ENCODE data around the gene KIF6. TPM values are rescaled to one million over a fixed set of nuclear protein-coding genes. Genes with fewer than 3 reads are reported as not detected.

The KIF6 gene
- total and polyA plus RNA-seq, 4 donors: 1.1 to 7.8 (median 4.5) TPM

DNA sequence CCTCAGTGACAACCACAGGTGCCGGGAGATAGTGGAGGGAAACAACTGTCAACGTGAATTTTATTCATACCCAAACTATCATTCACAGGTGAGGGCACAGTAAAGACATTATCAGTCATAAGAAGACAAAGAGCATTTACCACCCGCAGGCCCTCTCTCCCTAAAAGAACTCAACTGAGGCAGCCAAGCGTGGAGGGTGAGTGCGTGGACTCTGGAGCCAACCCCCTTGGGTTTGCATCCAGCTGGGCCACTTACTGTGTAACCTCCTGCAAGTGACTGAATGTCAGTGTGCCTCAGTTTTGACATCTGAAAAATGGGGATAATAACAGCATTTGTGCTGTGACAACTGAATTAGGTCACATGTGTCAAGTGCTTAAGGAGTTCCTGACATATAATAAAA lies 332.1 kb downstream of the KIF6 start:
- H3K9me3 ChIP-seq (ENCODE audit: control insufficient read depth in 4 of 4, insufficient read depth in 3 of 4, low read length in 3 of 4): peaks cover 0 to 1% (median 0%) of the 10 kb centered on the region in 4 donors
- H3K27me3 ChIP-seq (ENCODE audit: control insufficient read depth in 3 of 3, insufficient read depth in 3 of 3, low read length in 2 of 3): peaks cover 0 to 2% (median 0%) of the 10 kb centered on the region in 3 donors
- DNase-seq (no peak), ATAC-seq (ENCODE audit: insufficient read depth, low FRiP score) (no peak)
- H3K4me1 ChIP-seq (ENCODE audit: control insufficient read depth in 5 of 5, insufficient read depth in 5 of 5, low read length in 5 of 5): peaks cover 0 to 10% (median 0%) of the 10 kb centered on the region in 5 donors
- TF ChIP-seq, protein P1, sequence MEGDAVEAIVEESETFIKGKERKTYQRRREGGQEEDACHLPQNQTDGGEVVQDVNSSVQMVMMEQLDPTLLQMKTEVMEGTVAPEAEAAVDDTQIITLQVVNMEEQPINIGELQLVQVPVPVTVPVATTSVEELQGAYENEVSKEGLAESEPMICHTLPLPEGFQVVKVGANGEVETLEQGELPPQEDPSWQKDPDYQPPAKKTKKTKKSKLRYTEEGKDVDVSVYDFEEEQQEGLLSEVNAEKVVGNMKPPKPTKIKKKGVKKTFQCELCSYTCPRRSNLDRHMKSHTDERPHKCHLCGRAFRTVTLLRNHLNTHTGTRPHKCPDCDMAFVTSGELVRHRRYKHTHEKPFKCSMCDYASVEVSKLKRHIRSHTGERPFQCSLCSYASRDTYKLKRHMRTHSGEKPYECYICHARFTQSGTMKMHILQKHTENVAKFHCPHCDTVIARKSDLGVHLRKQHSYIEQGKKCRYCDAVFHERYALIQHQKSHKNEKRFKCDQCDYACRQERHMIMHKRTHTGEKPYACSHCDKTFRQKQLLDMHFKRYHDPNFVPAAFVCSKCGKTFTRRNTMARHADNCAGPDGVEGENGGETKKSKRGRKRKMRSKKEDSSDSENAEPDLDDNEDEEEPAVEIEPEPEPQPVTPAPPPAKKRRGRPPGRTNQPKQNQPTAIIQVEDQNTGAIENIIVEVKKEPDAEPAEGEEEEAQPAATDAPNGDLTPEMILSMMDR (IDR thresholded peaks at IDR 0.05; ENCODE audit: control extremely low read depth, extremely low read depth): no peak
- H3K36me3 ChIP-seq (ENCODE audit: control insufficient read depth in 4 of 4, insufficient read depth in 4 of 4, low read length in 4 of 4): no peaks in the 10 kb centered on the region
- H3K9ac ChIP-seq (ENCODE audit: insufficient read depth in 1 of 2, low read length in 2 of 2): no peak overlapping the region
- WGBS, 2 donors: 85 to 88% methylated on average over 5 of the region's 5 CpGs
- no peak overlapping the region for H3K4me3 ChIP-seq
- H3K27ac ChIP-seq (ENCODE audit: low read depth in 1 of 2, low read length in 1 of 2): no peak overlapping the region

GRCh38 chr6:39391182-39391581 lies 334.0 kb downstream of the KIF6 start:
- 92 to 93% methylated on average over 8 of the region's 8 CpGs for WGBS, 2 donors
- TF ChIP-seq, protein P1 (IDR thresholded peaks at IDR 0.05; ENCODE audit: control extremely low read depth, extremely low read depth): no peak

DNA sequence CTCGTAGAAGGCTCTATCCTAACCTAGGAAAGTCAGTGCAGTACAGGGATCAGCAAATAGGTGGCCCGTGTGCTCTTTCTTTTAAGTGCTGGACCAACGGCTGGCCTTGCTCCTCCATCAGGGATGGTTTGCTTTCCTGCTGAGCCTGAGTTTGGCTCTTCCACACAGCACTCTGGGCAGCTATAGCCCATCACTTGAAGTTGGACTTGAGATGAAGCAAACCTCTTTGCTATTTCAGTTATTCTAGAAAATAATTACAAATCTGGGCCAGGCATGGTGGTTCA lies 335.8 kb downstream of the KIF6 start:
- Histone ChIP-seq H3K9me3 (ENCODE audit: control insufficient read depth in 4 of 4, insufficient read depth in 3 of 4, low read length in 3 of 4) (peaks cover 0 to 1% (median 0%) of the 10 kb centered on the region in 4 donors), H3K4me1 (ENCODE audit: control insufficient read depth in 5 of 5, insufficient read depth in 5 of 5, low read length in 5 of 5) (peaks cover 0 to 18% (median 0%) of the 10 kb centered on the region in 5 donors), H3K9ac (ENCODE audit: insufficient read depth in 1 of 2, low read length in 2 of 2) (no peak overlapping the region), H3K27ac (ENCODE audit: low read depth in 1 of 2, low read length in 1 of 2) (no peak overlapping the region), H3K4me3 (no peak overlapping the region), H3K27me3 (ENCODE audit: control insufficient read depth in 3 of 3, insufficient read depth in 3 of 3, low read length in 2 of 3) (peaks cover 0 to 2% (median 0%) of the 10 kb centered on the region in 3 donors), H3K36me3 (ENCODE audit: control insufficient read depth in 4 of 4, insufficient read depth in 4 of 4, low read length in 4 of 4) (no peaks in the 10 kb centered on the region)
- TF ChIP-seq, protein P1 (IDR thresholded peaks at IDR 0.05; ENCODE audit: control extremely low read depth, extremely low read depth): no peak
- WGBS, 2 donors: 67 to 70% methylated on average over 3 of the region's 3 CpGs
- ATAC-seq (ENCODE audit: insufficient read depth, low FRiP score): no peak
- peak in 2 of 3 donors; percentile 36 to 48 for DNase-seq

More at GRCh38 chr6:39391182-39391581, 334.0 kb downstream of the KIF6 start:
- no peak overlapping the region for H3K4me3 ChIP-seq
- H3K27ac ChIP-seq (ENCODE audit: low read depth in 1 of 2, low read length in 1 of 2): no peak overlapping the region
- H3K4me1 ChIP-seq (ENCODE audit: control insufficient read depth in 5 of 5, insufficient read depth in 5 of 5, low read length in 5 of 5): peaks cover 0 to 18% (median 0%) of the 10 kb centered on the region in 5 donors
- no peaks in the 10 kb centered on the region for H3K36me3 ChIP-seq (ENCODE audit: control insufficient read depth in 4 of 4, insufficient read depth in 4 of 4, low read length in 4 of 4)
- H3K27me3 ChIP-seq (ENCODE audit: control insufficient read depth in 3 of 3, insufficient read depth in 3 of 3, low read length in 2 of 3): peaks cover 0 to 2% (median 0%) of the 10 kb centered on the region in 3 donors
- ATAC-seq (ENCODE audit: insufficient read depth, low FRiP score) (no peak), DNase-seq (no peak)
- H3K9me3 ChIP-seq (ENCODE audit: control insufficient read depth in 4 of 4, insufficient read depth in 3 of 4, low read length in 3 of 4): peaks cover 0 to 1% (median 0%) of the 10 kb centered on the region in 4 donors
- H3K9ac ChIP-seq (ENCODE audit: insufficient read depth in 1 of 2, low read length in 2 of 2): no peak overlapping the region

Data from lung (tissue), 12 donors.